ENCODE results near the gene FGF22.
A peak's percentile ranks its signal among the peaks of the same experiment; 100 is the strongest.
"Not testable (repeated sequence)": the region's sequence is repeated elsewhere in the genome, so short reads cannot be mapped to it uniquely, and the experiment has no call there.

The FGF22 gene

DNA sequence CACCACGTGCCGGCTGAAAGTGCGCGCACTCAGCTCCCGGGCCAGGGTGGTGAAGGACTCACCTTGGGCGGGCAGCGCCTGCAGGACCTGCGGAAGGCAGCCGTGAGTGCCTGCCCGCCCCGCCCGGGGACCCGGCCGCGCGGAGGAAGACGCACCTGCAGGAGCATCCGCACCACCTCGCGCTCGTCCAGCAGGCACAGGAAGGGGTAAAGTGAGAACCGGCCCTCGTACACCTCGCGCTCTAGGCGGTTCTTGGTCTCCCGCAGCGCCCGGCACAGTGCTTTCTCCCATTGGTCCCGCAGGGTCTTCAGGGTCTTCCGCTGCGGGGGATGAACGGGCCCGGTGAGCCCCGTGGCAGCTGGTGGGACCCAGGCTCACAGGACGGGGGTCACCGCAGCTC, 17.0 kb upstream of the FGF22 start:
- DNase-seq, result no peak

DNA sequence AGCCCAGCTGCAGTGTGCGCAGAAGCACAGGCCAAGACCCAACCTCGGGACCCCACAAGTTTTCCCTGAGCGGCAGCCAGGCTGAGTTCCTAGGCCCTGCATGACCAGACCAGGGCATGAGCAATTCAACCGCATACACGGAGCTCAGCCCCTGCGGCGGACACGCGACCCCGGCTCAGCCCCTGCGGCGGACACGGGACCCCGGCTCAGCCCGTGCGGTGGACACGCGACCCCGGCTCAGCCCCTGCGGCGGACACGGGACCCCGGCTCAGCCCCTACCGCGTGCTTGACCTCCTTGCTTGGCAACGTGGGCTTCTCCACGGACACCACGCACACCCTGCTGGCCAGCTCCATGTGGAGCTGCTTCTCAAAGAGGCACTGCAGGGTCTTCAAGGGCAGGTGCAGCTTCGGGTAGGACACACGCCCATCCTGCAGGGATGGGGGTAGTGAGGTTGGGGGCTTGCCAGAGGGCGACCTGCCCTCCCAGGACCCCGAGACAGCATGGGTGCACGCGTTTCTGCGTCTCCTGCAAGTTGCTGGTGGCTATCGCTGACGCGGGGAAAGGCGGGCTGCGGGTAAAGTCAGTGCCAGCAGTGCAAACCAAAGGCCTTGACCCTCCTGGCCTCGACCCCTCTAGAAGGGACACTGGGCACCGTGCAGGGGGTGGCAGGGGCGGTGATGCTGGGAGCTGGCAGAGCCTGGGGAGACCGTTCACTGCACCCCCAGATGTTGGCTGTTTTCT, 16.3 kb upstream of the FGF22 start:
- DNase-seq, result no peak

DNA sequence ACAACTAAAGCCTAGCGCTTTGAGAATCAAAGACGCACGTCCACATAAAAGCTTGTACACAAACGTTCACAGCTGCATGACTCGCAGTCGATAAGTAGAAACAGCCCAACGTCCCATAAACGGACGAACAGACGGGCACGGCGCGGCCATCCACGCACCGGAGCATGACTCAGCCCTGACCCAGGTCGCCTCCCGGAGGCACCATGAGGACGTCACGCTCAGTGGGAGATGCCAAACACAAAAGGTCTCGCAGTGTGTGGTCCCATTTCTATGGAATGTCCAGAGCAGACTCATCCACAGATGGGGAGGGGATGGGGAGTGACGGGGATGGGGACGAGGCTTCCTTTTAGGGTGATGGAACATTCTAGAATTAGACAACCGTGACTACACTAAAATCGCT, 15.7 kb upstream of the FGF22 start:
- no peak for DNase-seq

DNA sequence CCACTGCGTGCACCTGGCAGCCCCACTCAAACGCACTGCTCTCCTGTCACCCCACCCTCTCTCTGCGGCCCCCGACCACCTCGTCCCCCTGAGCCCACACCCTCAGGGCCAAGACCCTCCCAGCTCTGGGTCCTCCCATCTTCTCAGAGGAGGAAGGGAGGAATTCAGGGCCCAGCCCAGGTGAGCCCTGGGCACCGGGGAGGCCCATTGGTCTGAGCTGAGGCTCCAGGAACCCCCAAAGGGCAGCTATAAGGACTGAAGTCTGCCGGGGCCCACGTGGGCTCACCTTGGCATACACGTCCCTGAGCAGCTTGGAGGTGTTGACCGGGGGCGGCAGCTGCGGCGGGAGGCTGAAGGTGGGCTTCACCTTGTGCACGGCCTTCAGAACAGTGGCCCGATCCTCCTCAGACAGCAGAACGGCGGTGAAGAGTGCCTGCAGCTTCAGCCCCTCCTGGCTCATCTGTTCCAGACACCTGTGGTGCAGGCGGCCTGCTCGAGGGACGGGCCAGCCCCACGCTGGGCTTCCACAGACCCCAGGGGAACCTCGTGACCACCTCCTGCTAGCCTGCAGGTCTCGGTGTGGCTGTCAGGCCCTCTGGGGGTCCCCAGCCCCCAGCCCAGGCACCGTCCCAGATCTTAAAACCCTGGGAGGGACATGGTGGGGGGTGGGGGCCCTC, 15.1 kb upstream of the FGF22 start:
- no peak for DNase-seq

DNA sequence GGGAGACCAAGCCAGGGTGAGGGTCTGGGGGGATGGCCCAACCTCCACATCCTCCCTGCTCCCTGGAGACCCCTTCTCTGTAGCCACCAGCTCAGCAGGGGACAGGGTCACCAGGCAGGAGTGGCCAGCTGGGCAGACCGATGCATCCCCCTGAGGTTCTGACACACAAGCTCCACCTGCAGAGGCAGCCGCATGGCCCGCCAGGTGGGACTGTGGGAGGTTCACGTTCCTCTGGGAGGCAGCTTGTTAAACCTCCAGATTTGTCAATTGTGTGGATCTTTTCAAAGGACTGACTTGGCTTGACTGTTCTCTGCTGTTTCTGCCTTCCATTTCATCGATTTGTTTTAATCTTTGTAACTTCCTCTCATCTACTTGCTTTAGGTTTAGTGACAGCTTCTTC, 14.4 kb upstream of the FGF22 start:
- no peak for DNase-seq

DNA sequence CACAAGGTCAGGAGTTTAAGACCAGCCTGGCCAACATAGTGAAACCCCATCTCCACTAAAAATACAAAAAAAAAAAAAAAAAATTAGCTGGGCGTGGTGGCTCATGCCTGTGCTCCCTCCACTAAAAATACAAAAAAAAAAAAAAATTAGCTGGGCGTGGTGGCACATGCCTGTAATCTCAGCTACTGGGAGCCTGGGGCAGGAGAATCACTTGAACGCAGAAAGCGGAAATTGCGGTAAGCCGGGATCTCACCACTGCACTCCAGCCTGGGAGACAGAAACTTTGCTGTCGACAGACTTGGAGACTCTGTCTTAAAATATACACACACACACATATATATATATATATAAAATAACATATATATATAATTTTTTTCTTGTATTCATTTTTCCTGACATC, 13.1 kb upstream of the FGF22 start:
- DNase-seq, result not testable (repeated sequence)

DNA sequence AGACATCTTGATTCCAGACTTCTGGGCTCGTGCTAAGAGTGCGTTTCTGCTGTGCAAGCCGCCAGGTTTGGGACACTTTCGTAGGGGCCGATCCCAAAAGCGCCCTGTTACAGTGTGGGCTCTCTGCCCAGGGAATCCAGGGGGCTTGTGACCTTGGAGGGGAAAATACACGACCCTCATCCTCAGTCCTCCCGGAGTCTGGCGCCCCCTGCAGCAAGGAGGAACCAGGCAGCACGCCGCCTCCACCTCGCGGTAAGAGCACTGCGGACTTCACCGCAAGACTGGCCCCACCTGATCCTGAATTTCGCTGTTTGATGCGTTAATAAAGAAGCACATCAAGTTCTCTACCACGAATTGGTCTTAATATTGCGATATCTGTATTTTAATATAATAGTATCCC, 11.5 kb upstream of the FGF22 start:
- DNase-seq, result peak; percentile 9

DNA sequence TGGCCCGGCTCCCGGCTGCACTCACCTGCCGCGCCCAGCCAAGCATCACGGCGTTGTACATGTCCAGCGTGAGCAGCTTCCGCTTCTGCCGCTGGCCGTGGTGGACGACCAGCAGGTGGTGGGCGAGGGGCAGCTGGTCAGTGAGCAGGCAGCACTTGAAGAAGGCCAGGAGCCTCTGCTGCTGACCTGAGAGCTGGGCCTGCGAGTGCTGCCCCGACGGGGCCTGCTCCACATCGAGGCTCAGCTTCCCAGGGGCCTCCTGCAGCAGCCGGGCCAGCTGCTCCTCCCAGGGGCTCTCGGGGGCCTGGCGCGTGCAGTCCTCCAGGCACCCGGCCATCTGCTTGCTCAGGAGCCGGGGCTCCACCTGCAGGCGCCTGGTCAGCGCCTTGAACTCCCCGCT, 10.2 kb upstream of the FGF22 start:
- not testable (repeated sequence) for DNase-seq

DNA sequence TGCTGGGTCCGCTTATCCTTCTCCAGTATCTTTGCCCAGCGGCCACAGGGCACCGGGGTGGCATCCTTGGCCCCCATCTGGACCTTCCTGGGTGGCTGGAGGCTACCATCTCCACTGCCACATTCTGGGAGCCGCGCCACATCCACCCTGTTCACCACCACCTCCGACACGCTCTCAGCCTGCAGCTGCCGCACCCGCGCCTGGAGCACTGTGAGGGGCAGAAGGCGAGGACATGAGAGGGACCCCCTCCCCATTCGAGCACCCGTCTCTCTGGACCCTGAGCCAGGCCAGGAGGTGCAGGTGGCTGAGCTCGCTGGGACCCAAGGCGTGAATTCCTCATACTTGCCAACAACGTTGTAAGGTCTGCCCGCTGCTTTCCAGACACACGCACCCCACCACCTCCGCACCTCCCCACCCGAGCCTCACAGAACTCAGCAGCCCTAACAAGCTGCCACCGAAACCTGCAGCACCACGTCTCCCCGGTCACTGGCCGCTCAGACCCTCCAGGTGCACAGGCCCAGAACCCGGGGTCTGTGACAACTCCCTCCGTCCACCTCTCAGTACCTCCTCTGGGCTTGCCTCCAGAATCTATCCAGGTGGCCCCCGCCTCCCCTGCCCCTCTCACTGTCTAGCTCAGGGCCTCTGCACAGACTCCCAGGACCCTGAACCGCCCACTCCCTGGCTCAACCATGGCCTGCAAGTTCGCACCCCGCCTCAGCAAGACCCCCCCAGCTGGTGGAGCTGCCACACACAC, 9.5 kb upstream of the FGF22 start:
- no peak for DNase-seq

DNA sequence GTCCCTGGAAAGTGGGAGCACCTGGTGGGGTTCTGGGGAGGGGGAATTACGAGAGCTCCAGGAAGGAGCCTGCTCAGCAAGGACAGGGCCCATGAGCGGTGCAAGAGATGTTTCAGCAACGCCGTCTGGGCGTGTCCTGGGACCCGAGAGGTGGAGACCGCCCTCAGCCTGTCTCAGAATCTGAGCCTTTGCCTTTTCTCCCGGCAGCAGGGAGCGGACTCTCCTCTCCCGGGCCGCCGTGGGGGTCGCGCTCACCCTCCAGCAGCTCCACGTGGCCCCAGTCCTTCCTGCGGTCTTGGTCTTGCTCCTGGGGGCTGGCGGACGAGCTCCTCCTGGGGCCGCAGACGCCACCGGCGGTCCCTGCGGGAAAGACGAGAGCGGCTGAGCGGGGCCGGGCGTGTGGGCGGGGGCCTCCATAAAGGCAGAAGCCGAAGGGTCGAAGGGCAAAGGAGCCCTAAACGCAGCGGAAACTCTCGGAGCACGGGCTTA, 7.1 kb upstream of the FGF22 start:
- DNase-seq, result peak; percentile 51

DNA sequence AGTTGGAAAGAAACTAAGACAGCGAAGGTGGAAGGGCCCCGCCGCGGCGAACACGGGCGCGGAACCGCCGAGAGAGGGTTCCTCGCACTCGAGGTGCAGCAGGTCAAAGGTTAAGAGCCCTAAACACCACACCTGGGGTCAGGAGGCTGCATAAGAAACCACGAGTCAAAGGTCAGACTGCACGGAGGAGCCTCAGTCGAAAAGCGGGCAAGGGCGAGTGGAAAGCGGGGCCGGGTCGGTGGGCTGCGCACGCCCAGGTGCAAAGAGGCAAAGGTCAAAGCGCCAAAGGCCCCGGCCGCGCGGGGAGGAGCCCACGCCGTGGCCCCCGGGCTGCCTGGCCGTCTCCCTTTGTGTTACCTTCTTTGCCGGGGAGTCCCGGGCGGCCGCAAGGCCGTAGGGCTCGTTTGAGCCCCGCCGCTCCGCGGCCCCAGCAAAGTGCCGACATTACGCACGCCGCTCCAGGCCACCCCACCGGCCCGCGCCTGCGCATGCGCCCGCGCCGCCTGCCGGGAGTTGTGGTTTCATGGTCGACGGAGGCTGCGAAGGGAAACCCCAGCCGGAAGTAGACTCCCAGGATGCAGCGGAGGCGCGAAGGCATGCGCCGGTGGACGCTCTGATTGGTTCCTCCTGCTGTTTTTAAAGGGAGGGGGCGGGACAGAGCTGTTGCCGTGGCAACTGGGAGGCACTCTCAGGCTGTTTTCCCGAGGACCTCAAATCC, 6.5 kb upstream of the FGF22 start, which contains the start of gene POLRMT:
POLRMT (minus strand) TSS at position 470 of the 718 bp plus-strand sequence; CDS start at position 445, 25 bp downstream.
- DNase-seq, result peak; percentile 98

DNA sequence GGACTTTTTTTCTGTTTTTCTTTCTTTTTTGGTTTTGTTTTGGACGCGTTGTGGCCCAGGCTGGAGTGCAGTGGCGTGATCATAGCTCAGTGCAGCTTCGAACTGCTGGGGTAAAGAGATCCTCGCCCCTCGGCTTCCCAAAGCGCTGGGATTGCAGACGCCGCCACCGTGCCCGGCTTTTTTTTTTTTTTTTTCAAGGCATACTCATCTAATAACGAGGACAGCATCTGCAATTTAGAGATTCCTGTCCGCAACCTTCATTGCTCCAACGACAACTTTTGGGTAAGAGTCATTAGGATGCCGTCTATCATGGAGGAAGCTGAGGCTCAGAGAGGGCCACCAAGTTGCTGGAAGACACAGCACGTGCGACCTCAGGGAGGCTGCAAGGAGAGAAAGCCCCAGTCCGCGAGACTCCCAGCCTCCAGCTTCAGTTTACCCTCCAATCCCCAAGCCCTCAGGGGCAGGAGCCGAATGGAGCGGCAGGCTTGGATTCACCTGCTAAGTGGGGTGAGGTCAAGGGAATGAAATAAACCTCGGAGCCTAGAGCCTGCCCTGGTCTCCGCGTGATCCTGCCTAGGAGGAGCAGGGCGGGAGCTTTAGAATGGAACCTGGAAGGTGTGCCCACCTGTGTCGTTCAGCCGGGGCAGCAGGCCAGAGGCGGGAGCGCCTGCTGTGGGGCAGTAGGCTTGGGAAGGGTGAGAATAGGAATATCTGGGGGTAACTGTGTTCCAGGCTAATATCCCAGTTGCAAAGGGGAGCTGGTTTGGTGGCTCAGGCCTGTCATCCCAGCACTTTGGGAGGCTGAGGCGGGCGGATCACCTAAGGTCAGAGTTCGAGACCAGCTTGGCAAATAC, 5.7 kb upstream of the FGF22 start:
- DNase-seq, result peak; percentile 22

DNA sequence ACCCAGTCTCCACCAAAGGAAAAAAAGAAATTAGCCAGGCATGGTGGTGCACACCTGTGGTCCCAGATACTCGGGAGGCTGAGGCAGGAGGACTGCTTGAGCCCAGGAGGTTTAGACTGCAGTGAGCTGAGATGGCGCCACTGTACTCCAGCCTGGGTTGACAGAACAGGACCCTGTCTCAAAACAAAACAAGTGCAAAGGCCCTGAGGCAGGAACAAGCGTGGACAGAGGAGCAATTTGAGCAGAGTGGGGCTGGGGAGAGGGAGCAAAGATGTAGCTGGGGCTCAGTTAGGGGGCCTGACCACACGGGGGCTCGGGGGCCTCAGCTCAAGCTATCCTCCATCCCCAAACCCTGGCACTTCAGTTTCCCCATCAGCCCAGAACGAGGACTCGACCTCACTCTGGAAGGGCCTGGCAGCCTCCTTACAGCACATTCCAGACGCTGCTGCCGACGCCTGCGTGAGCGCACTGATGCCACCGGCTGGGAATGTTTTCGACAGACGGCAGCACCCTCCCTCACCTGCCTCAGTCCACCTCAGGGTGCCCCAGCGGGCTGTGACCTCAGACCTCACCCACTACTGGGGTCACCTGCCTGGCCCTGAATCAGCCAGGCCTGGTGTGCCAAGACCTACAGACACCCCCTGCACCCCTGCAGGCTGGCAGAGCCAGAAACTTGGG, 4.6 kb upstream of the FGF22 start:
- no peak for DNase-seq

DNA sequence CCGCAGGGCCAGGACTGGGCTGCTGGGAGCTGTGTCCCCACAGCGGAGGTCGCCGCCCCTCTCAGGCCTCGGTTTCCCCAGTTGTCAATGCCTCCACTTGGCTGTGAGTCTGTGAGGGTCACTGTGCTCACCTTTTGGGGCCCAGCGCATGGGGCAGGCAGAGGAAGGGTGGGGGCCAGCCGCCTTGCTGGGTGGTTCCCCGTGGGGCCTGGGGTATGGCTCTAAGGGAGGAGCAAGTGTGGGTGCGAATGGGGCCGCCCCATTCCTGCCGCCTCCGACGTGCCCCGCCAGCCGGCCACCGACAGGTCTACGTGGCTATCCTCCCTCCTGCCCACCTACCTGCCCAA, 800 bp upstream of the FGF22 start:
- DNase-seq, result no peak

DNA sequence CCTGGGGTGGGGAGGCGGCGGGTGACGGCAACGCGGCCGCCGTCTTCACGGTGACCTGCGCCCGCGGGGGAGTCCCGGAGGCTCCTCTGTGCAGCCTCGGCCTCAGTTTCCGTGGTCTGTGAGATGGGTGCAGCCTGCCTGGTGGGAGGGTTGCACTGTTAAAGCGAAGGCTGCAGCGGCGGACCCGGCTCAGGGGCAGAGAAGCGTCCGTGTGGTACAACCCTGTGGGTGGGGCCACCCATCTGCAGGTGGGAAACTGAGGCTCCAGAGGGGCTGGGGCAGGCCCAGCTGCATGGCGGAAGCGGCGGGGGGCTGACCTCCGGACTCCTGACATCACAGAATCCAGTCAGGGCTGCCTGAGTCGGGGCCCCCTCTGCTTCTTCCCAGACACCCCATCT, 481 bp downstream of the FGF22 start:
- no peak for DNase-seq

DNA sequence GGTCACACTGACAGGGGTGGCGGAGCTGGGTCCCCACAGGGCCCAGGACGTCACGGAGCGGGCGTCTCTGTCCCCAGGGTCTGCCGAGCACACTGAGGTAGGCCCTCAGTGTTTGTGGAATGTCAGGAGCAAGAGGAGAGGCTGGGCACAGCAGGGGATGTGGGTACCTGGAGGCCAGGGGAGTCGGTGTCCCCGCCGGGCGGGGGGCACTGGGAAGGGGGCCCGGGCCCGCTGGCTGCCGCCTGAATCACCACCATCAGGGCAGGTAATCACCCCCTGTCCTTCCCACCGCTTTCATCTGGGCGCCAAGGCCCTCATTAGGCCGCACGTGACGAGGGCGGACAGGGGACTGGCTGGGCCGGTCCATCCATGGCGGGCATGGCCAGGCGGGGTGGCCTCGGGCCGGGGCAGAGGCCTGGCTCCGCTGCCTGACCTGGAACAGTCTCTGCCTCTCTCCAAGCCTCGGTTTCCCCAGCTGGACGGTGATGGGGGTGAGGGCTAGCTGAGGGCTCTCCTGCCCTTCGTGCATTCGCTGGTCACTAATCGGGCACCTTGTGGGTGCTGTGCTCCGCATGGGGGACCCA, 1.0 kb downstream of the FGF22 start:
- DNase-seq, result no peak

DNA sequence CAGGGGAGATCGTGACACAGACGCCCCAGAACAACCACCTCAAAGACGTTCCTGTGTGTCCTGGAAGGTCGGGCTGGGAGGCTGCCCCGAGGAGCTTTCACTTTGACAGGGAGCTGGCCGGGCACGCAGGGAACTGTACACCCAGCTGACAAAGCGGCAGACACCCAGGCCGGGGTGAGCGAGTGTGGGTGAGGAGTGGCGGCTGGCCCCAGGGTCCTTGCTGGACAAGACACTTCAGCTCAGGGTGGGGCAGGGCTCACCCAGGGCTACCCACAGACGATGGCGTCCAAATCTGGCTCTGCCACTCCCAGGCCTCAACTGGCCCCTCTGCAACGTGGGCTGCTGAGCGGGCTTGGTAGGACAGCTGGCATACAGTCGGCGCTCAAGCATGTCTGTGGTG, 2.0 kb downstream of the FGF22 start:
- no peak for DNase-seq

DNA sequence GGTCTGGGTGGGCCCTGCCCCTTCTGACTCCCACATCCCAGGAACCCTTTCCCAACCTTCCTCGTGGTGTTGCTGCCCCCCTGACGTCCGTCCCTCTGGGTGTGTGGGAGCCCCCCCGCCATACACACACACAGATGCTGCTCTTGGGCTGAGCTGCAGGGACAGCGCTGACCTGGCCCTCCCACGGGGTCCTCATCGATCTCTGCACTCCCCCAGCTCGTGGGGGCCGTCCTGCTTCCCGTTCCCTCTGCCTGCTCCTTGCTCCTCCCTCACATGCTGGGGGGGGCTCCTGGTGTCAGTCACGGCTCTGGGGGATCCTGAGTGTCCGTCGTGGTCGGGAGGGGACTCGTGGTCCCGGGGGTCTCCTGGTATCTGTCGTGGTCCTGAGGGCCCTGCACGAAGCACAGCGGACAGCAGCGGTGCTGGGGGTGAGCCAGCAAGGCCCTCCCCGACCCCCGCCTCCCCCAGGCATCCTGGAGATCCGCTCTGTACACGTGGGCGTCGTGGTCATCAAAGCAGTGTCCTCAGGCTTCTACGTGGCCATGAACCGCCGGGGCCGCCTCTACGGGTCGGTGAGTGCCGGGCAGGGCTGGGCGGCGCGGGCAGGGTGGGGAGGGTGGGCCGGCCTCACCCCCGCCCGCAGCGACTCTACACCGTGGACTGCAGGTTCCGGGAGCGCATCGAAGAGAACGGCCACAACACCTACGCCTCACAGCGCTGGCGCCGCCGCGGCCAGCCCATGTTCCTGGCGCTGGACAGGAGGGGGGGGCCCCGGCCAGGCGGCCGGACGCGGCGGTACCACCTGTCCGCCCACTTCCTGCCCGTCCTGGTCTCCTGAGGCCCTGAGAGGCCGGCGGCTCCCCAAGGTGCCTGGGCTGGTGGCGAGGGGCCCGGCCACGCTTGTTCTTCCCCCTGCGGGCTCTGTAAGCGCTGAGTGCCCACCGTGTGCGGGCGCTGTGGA, 3.4 kb downstream of the FGF22 start:
- no peak for DNase-seq

DNA sequence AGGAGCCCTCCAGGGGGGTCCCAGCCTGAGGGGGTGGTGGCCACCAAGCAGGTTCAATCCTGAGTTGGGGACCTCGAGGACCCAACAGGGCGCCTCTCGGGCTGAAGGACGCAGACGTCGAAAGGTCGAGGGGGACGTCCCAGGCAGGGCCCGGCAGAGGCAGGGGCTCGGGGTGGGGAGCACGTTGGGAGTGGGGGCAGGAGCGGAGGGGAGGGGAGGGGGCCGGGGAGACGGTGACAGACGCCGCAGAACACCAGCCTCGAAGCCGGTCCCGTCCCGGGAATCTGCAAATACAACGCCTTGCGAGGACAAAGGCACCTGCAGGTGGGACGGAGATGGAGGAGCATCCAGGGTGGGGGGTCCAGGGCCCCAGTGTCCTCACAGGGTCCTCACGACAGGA, 4.1 kb downstream of the FGF22 start:
- DNase-seq, result no peak

DNA sequence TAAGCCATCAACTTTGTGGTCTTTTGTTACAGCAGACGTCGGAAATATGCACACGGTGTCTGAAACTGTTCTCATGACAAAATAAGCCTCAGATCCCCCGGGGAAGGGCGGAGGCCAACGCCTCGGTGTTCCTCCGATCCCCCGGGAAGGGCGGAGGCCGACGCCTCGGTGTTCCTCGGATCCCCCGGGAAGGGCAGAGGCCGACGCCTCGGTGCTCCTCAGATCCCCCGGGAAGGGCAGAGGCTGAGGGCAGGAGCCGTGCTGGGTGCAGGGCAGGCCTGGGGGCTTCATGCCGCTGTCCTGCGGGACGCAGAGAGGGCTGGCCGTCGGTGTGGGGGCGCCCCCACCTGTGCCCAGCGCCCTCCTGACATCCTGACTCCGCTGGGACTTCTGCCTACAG, 4.7 kb downstream of the FGF22 start:
- no peak for DNase-seq
